OCI-LY1 (cell line): ENCODE data around the gene TRIM4.

Experiments
- H2AFZ ChIP-seq: fragments of 200-600 bp; sonication (generic), shearing (Covaris generic); 2 replicates; pipeline ENCODE4 v1.6.0; 2014; ENCODE audit warnings: antibody characterized with exemption, mild to moderate bottlenecking, low read length
- H3F3A ChIP-seq: fragments of 200-600 bp; sonication (generic), shearing (Covaris generic); 2 replicates; pipeline ENCODE4 v1.6.0; 2014; ENCODE audit warnings: mild to moderate bottlenecking, antibody characterized with exemption, low read length, moderate library complexity; ENCODE audit not compliant: insufficient read depth
- H3K27ac ChIP-seq: fragments of 200-600 bp; sonication (generic); 2 replicates; pipeline ENCODE4 v1.5.1; 2014; ENCODE audit warnings: low read length, mixed run types, mild to moderate bottlenecking, low read depth; ENCODE audit not compliant: poor library complexity, severe bottlenecking
- H3K27me3 ChIP-seq: fragments of 200-600 bp; sonication (generic); 2 replicates; pipeline ENCODE4 v1.6.0; 2014; ENCODE audit warnings: antibody characterized with exemption, mild to moderate bottlenecking, low read length, moderate library complexity; ENCODE audit not compliant: insufficient read depth
- H3K36me3 ChIP-seq: fragments of 200-600 bp; sonication (generic); 2 replicates; pipeline ENCODE4 v1.6.1; 2014; ENCODE audit warnings: mild to moderate bottlenecking, antibody characterized with exemption, low read length, moderate library complexity, mixed read lengths; ENCODE audit not compliant: insufficient read depth
- H3K4me1 ChIP-seq: fragments of 200-600 bp; sonication (generic); 2 replicates; pipeline ENCODE4 v1.5.1; 2014; ENCODE audit warnings: mild to moderate bottlenecking, low read length, moderate library complexity; ENCODE audit not compliant: insufficient read depth, severe bottlenecking
- H3K4me2 ChIP-seq: fragments of 200-600 bp; sonication (generic), shearing (Covaris generic); 2 replicates; pipeline ENCODE4 v1.6.1; 2014; ENCODE audit warnings: low read length
- H3K4me3 ChIP-seq: fragments of 200-600 bp; sonication (generic); 2 replicates; pipeline ENCODE4 v1.5.1; 2014; ENCODE audit warnings: low read length, low read depth, mild to moderate bottlenecking, mixed read lengths; ENCODE audit not compliant: poor library complexity, severe bottlenecking
- H3K79me2 ChIP-seq: fragments of 200-600 bp; shearing (Covaris generic); 2 replicates; pipeline ENCODE4 v1.6.1; 2016; ENCODE audit warnings: mixed run types, low read length, mixed read lengths; ENCODE audit not compliant: insufficient read depth
- H3K9ac ChIP-seq: fragments of 200-600 bp; sonication (generic), shearing (Covaris generic); 2 replicates; pipeline ENCODE4 v1.6.1; 2014; ENCODE audit warnings: mild to moderate bottlenecking, low read length, mixed read lengths
- H3K9me2 ChIP-seq: fragments of 200-600 bp; sonication (generic), shearing (Covaris generic); 2 replicates; pipeline ENCODE4 v1.6.1; 2014; ENCODE audit warnings: low read depth, mild to moderate bottlenecking, low read length, mixed read lengths
- H3K9me3 ChIP-seq: fragments of 200-600 bp; shearing (Covaris generic); 2 replicates; pipeline ENCODE4 v1.6.1; 2014; ENCODE audit warnings: low read length, mixed read lengths
- H4K20me1 ChIP-seq: fragments of 200-600 bp; sonication (generic), shearing (Covaris generic); 2 replicates; pipeline ENCODE4 v1.6.0; 2016; ENCODE audit warnings: mild to moderate bottlenecking, low read length; ENCODE audit not compliant: insufficient read depth
- CTCF ChIP-seq: fragments of 200-600 bp; sonication (generic), shearing (Covaris generic); IDR thresholded peaks from 2 replicates; pipeline ENCODE4 v1.5.1; 2017; ENCODE audit warnings: mild to moderate bottlenecking, antibody characterized with exemption, low read length, moderate library complexity, mixed read lengths
- EZH2 ChIP-seq: fragments of 200-600 bp; sonication (generic), shearing (Covaris generic); IDR thresholded peaks from 2 replicates; pipeline ENCODE4 v1.8.0; 2017; ENCODE audit warnings: borderline replicate concordance, mixed run types, mild to moderate bottlenecking, antibody characterized with exemption, low read length, moderate library complexity, mixed read lengths

Gene TRIM4

GRCh38 chr7:99844328-99844727, 75.0 kb downstream of the TRIM4 start:
- no peaks in the 10 kb centered on the region for H3F3A ChIP-seq
- no peak overlapping the region for H2AFZ ChIP-seq
- no peak overlapping the region for H3K9ac ChIP-seq
- H3K9me2 ChIP-seq, result no peaks in the 10 kb centered on the region
- no peak overlapping the region for H3K27ac ChIP-seq
- H4K20me1 ChIP-seq, result no peaks in the 10 kb centered on the region
- TF ChIP-seq EZH2, result no peak
- TF ChIP-seq CTCF, result no peak
- no peak overlapping the region for H3K4me2 ChIP-seq
- H3K79me2 ChIP-seq, result no peaks in the 10 kb centered on the region
- H3K27me3 ChIP-seq, result 0 out of 2 replicates have a peak, but pooled peaks cover 3% of the 10 kb centered on the region
- no peaks in the 10 kb centered on the region for H3K9me3 ChIP-seq
- H3K4me3 ChIP-seq, result no peak overlapping the region
- no peaks in the 10 kb centered on the region for H3K4me1 ChIP-seq
- no peaks in the 10 kb centered on the region for H3K36me3 ChIP-seq

- Histone ChIP-seq H3K9ac (no peak overlapping the region), H3K79me2 (no peaks in the 10 kb centered on the region), H3K4me1 (no peaks in the 10 kb centered on the region), H3F3A (no peaks in the 10 kb centered on the region), H3K36me3 (no peaks in the 10 kb centered on the region), H3K9me3 (no peaks in the 10 kb centered on the region), H4K20me1 (no peaks in the 10 kb centered on the region), H3K4me3 (no peak overlapping the region), H3K27ac (no peak overlapping the region), H3K9me2 (no peaks in the 10 kb centered on the region), H2AFZ (no peak overlapping the region), H3K4me2 (no peak overlapping the region), H3K27me3 (0 out of 2 replicates have a peak, but pooled peaks cover 3% of the 10 kb centered on the region)
- TF ChIP-seq CTCF (no peak), EZH2 (no peak)
These were observed 75.5 kb downstream of the TRIM4 start for GRCh38 chr7:99843808-99844207.

GRCh38 chr7:99842926-99843325, 76.4 kb downstream of the TRIM4 start:
- Histone ChIP-seq H3K27ac (no peak overlapping the region), H3K79me2 (no peaks in the 10 kb centered on the region), H3F3A (no peaks in the 10 kb centered on the region), H3K9ac (no peak overlapping the region), H3K4me1 (no peaks in the 10 kb centered on the region), H4K20me1 (no peaks in the 10 kb centered on the region), H3K9me3 (no peaks in the 10 kb centered on the region), H3K4me3 (no peak overlapping the region), H3K4me2 (no peak overlapping the region), H3K27me3 (0 out of 2 replicates have a peak, but pooled peaks cover 3% of the 10 kb centered on the region), H2AFZ (no peak overlapping the region), H3K9me2 (no peaks in the 10 kb centered on the region), H3K36me3 (no peaks in the 10 kb centered on the region)
- TF ChIP-seq EZH2 (no peak), CTCF (no peak)
